ENCODE measurements around the gene FAM171A2. TPM values are rescaled to one million over a fixed set of nuclear protein-coding genes. Genes with fewer than 3 reads are reported as not detected.
"Not testable (repeated sequence)": the region's sequence is repeated elsewhere in the genome, so short reads cannot be mapped to it uniquely, and the experiment has no call there.

Gene FAM171A2
- polyA plus RNA-seq, 3 donors: not detected

GRCh38 chr17:44374306-44375195 lies 10.9 kb upstream of the FAM171A2 start:
- intact Hi-C loops (cut with micrococcal nuclease): no loop called here
- Histone ChIP-seq H3K27me3 (ENCODE audit: control insufficient read depth in 2 of 2, insufficient read depth in 2 of 2, low read length in 2 of 2) (peaks cover 0 to 22% of the 10 kb centered on the region in 2 donors), H3K27ac (ENCODE audit: low read depth in 1 of 2, low read length in 2 of 2) (no peak overlapping the region), H4K20me1 (ENCODE audit: insufficient read depth, low read length) (no peaks in the 10 kb centered on the region), H3K79me2 (ENCODE audit: insufficient read depth, low read length) (no peaks in the 10 kb centered on the region), H3K4me3 (replicated peaks in 1 of 3; ENCODE audit: low read depth in 2 of 3, low read length in 3 of 3) (no peak overlapping the region), H3K36me3 (replicated peaks in 1 of 2; ENCODE audit: control insufficient read depth in 1 of 2, insufficient read depth in 2 of 2, low read length in 2 of 2) (no peaks in the 10 kb centered on the region), H3K9me3 (replicated peaks in 1 of 2; ENCODE audit: control insufficient read depth in 1 of 2, insufficient read depth in 1 of 2, low read length in 2 of 2) (no peaks in the 10 kb centered on the region), H3K4me2 (replicated peaks; ENCODE audit: extremely low read depth, low read length, poor library complexity, severe bottlenecking) (no peak overlapping the region), H3K9ac (ENCODE audit: insufficient read depth, low read length, poor library complexity, severe bottlenecking) (no peak overlapping the region), H2AFZ (ENCODE audit: insufficient read depth, low read depth, low read length, poor library complexity, severe bottlenecking) (no peak overlapping the region), H3K4me1 (ENCODE audit: control insufficient read depth in 1 of 2, insufficient read depth in 2 of 2, low read length in 2 of 2) (no peaks in the 10 kb centered on the region)
- peaks cover 4% of the 10 kb centered on the region for H3K4me1 Mint-ChIP-seq
- H3K4me3 Mint-ChIP-seq: peak overlapping the region in 1 of 2 donors; percentile 53
- no peak for DNase-seq
- TF ChIP-seq, protein P1, sequence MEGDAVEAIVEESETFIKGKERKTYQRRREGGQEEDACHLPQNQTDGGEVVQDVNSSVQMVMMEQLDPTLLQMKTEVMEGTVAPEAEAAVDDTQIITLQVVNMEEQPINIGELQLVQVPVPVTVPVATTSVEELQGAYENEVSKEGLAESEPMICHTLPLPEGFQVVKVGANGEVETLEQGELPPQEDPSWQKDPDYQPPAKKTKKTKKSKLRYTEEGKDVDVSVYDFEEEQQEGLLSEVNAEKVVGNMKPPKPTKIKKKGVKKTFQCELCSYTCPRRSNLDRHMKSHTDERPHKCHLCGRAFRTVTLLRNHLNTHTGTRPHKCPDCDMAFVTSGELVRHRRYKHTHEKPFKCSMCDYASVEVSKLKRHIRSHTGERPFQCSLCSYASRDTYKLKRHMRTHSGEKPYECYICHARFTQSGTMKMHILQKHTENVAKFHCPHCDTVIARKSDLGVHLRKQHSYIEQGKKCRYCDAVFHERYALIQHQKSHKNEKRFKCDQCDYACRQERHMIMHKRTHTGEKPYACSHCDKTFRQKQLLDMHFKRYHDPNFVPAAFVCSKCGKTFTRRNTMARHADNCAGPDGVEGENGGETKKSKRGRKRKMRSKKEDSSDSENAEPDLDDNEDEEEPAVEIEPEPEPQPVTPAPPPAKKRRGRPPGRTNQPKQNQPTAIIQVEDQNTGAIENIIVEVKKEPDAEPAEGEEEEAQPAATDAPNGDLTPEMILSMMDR (IDR thresholded peaks at IDR 0.05): no peak
- no peaks in the 10 kb centered on the region for H3K36me3 Mint-ChIP-seq
- peaks cover 0 to 2% (median 0%) of the 10 kb centered on the region in 7 donors for H3K9me3 Mint-ChIP-seq
- no peak overlapping the region for H3K27ac Mint-ChIP-seq
- peaks cover 26 to 48% (median 37%) of the 10 kb centered on the region in 3 donors for H3K27me3 Mint-ChIP-seq (ENCODE audit: low read depth in 3 of 3)
- 42% methylated on average over 20 of the region's 31 CpGs for WGBS (ENCODE audit: insufficient coverage)

GRCh38 chr17:44372036-44372435 lies 8.4 kb upstream of the FAM171A2 start:
- Mint-ChIP-seq H3K4me3 (no peak overlapping the region), H3K4me1 (peaks cover 4% of the 10 kb centered on the region), H3K27ac (peak overlapping the region in 1 of 7 donors; percentile 72), H3K36me3 (no peaks in the 10 kb centered on the region), H3K27me3 (ENCODE audit: low read depth in 3 of 3) (peaks cover 33 to 52% (median 43%) of the 10 kb centered on the region in 3 donors), H3K9me3 (peaks cover 0 to 3% (median 0%) of the 10 kb centered on the region in 7 donors)
- Histone ChIP-seq H3K9ac (ENCODE audit: insufficient read depth, low read length, poor library complexity, severe bottlenecking) (no peak overlapping the region), H3K79me2 (ENCODE audit: insufficient read depth, low read length) (no peaks in the 10 kb centered on the region), H3K4me2 (replicated peaks; ENCODE audit: extremely low read depth, low read length, poor library complexity, severe bottlenecking) (no peak overlapping the region), H3K36me3 (replicated peaks in 1 of 2; ENCODE audit: control insufficient read depth in 1 of 2, insufficient read depth in 2 of 2, low read length in 2 of 2) (no peaks in the 10 kb centered on the region), H3K9me3 (replicated peaks in 1 of 2; ENCODE audit: control insufficient read depth in 1 of 2, insufficient read depth in 1 of 2, low read length in 2 of 2) (no peaks in the 10 kb centered on the region), H3K27me3 (ENCODE audit: control insufficient read depth in 2 of 2, insufficient read depth in 2 of 2, low read length in 2 of 2) (peaks cover 0 to 23% of the 10 kb centered on the region in 2 donors), H4K20me1 (ENCODE audit: insufficient read depth, low read length) (no peaks in the 10 kb centered on the region), H2AFZ (ENCODE audit: insufficient read depth, low read depth, low read length, poor library complexity, severe bottlenecking) (no peak overlapping the region), H3K4me3 (replicated peaks in 1 of 3; ENCODE audit: low read depth in 2 of 3, low read length in 3 of 3) (no peak overlapping the region), H3K4me1 (ENCODE audit: control insufficient read depth in 1 of 2, insufficient read depth in 2 of 2, low read length in 2 of 2) (no peaks in the 10 kb centered on the region), H3K27ac (ENCODE audit: low read depth in 1 of 2, low read length in 2 of 2) (no peak overlapping the region)
- intact Hi-C loops (cut with micrococcal nuclease): no loop called here
- 79% methylated on average over 6 of the region's 10 CpGs for WGBS (ENCODE audit: insufficient coverage)
- no peak for DNase-seq
- TF ChIP-seq, protein P1 (IDR thresholded peaks at IDR 0.05): no peak

DNA sequence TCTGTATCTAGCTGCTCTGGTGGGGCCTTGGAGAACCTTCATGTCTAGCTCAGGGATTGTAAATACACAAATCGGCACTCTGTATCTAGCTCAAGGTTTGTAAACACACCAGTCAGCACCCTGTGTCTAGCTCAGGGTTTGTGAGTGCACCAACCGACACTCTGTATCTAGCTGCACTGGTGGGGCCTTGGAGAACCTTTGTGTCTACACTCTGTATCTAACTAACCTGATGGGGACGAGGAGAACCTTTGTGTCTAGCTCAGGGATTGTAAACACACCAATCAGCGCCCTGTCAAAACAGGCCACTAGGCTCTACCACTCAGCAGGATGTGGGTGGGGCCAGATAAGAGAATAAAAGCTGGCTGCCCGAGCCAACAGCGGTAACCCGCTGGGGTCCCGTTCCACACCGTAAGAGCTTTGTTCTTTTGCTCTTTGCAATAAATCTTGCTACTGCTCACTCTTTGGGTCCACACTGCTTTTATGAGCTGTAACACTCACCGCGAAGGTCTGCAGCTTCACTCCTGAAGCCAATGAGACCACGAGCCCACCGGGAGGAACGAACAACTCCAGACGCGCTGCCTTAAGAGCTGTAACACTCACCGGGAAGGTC lies 5.9 kb upstream of the FAM171A2 start:
- H3K27ac Mint-ChIP-seq; H3K27ac ChIP-seq (ENCODE audit: low read depth in 1 of 2, low read length in 2 of 2); H3K9me3 ChIP-seq (replicated peaks in 1 of 2; ENCODE audit: control insufficient read depth in 1 of 2, insufficient read depth in 1 of 2, low read length in 2 of 2); DNase-seq; H2AFZ ChIP-seq (ENCODE audit: insufficient read depth, low read depth, low read length, poor library complexity, severe bottlenecking); H3K4me1 Mint-ChIP-seq; H3K9ac ChIP-seq (ENCODE audit: insufficient read depth, low read length, poor library complexity, severe bottlenecking); H4K20me1 ChIP-seq (ENCODE audit: insufficient read depth, low read length); H3K4me2 ChIP-seq (replicated peaks; ENCODE audit: extremely low read depth, low read length, poor library complexity, severe bottlenecking); H3K36me3 ChIP-seq (replicated peaks in 1 of 2; ENCODE audit: control insufficient read depth in 1 of 2, insufficient read depth in 2 of 2, low read length in 2 of 2); H3K4me1 ChIP-seq (ENCODE audit: control insufficient read depth in 1 of 2, insufficient read depth in 2 of 2, low read length in 2 of 2); H3K36me3 Mint-ChIP-seq; H3K9me3 Mint-ChIP-seq; H3K4me3 ChIP-seq (replicated peaks in 1 of 3; ENCODE audit: low read depth in 2 of 3, low read length in 3 of 3); H3K79me2 ChIP-seq (ENCODE audit: insufficient read depth, low read length); intact Hi-C loops (cut with micrococcal nuclease): not testable (repeated sequence)
- H3K4me3 Mint-ChIP-seq: peak overlapping the region in 1 of 2 donors; percentile 78
- WGBS (ENCODE audit: insufficient coverage): 48% methylated on average over 8 of the region's 17 CpGs
- H3K27me3 Mint-ChIP-seq (ENCODE audit: low read depth in 3 of 3): peaks cover 49 to 65% (median 52%) of the 10 kb centered on the region in 3 donors
- H3K27me3 ChIP-seq (ENCODE audit: control insufficient read depth in 2 of 2, insufficient read depth in 2 of 2, low read length in 2 of 2): peaks cover 6 to 29% of the 10 kb centered on the region in 2 donors

Measured in CD14-positive monocyte (primary cell).